H1 (cell line): ENCODE data around the gene NR3C1. TPM values are rescaled to one million over a fixed set of nuclear protein-coding genes. Genes with fewer than 3 reads are reported as not detected.

ENCODE experiments used
- CEBPB ChIP-seq: IDR thresholded peaks from 2 replicates; pipeline ENCODE4 v1.6.1; 2012; ENCODE audit warnings: low read depth, low read length
- JUN ChIP-seq: IDR thresholded peaks from 2 replicates; pipeline ENCODE4 v1.6.1; 2011; ENCODE audit warnings: low read depth, mild to moderate bottlenecking, improper control_type of control experiment, low read length
- PHF8 ChIP-seq: fragments of 200-600 bp; sonication (generic); conservative IDR thresholded peaks from 2 replicates; pipeline ENCODE4 v1.7.1; 2012; ENCODE audit warnings: low read depth, mild to moderate bottlenecking, inconsistent platforms, low read length, moderate library complexity
- RNF2 ChIP-seq: fragments of 200-900, 300-1000 bp; sonication (generic); IDR thresholded peaks from 2 replicates; pipeline ENCODE4 v1.7.1; 2016; ENCODE audit warnings: borderline replicate concordance, low read depth, mild to moderate bottlenecking, antibody characterized with exemption, low read length; ENCODE audit not compliant: poor library complexity, severe bottlenecking; ENCODE audit errors: missing control alignments
- SAP30 ChIP-seq: fragments of 300-600 bp; sonication (generic); IDR thresholded peaks from 2 replicates; pipeline ENCODE4 v1.7.1; 2012; ENCODE audit warnings: low read length, moderate library complexity, mild to moderate bottlenecking, inconsistent platforms; ENCODE audit not compliant: insufficient read depth, insufficient replicate concordance
- SUZ12 ChIP-seq: fragments of 200-600 bp; sonication (generic); IDR thresholded peaks from 2 replicates; pipeline ENCODE4 v1.6.1; 2012; ENCODE audit warnings: mild to moderate bottlenecking, inconsistent platforms, low read length, moderate library complexity, mixed read lengths
- polyA plus RNA-seq, 7 experiments: library from polyadenylated mRNA; depleted of rRNA in 3 of 7; stranded (reverse) in 5 of 7; unstranded in 2 of 7; fragments of >200 nt in 5 of 7; fragments of 200-250 nt in 2 of 7; gene quantifications; 1 replicate in 5 of 7; 2 replicates in 1 of 7; 4 replicates in 1 of 7; pipeline versions ENCODE4 v1.2.1 to v1.2.3, GENCODE V29; 2011 to 2013; ENCODE audit warnings: missing spikeins in 2 of 7, mixed read lengths in 2 of 7
- total RNA-seq: library from RNA; stranded (reverse); fragmentation: NEBNext Ultra II Directional; extraction: Animal tissue kit (Norgen Biotek cat#: 25700); gene quantifications from 2 replicates; pipeline ENCODE4 v1.2.1, GENCODE V29; 2021

The NR3C1 gene
- total and polyA plus RNA-seq, 2 of the 8 experiments (the other 6 are each of a cell fraction or from before 2014, with no cell fraction given): 1.7 to 5.4 TPM

GRCh38 chr5:143428738-143429420 is 25.4 kb upstream of the NR3C1 start (continued):
- TF ChIP-seq PHF8 (no peak), SAP30 (no peak), RNF2 (no peak), CEBPB (no peak), SUZ12 (no peak), JUN (no peak)
